GM12891 (cell line): Measurements from ENCODE around the gene MTTP.

Experiments used
- PAX5 ChIP-seq: IDR thresholded peaks from 2 replicates; pipeline ENCODE4 v1.6.1; 2011; ENCODE audit warnings: low read length, moderate library complexity, mild to moderate bottlenecking; ENCODE audit not compliant: insufficient read depth, severe bottlenecking
- POLR2AphosphoS5 ChIP-seq: IDR thresholded peaks from 2 replicates; pipeline ENCODE4 v1.6.1; 2011; ENCODE audit warnings: low read depth, low read length, control low read depth

DNA sequence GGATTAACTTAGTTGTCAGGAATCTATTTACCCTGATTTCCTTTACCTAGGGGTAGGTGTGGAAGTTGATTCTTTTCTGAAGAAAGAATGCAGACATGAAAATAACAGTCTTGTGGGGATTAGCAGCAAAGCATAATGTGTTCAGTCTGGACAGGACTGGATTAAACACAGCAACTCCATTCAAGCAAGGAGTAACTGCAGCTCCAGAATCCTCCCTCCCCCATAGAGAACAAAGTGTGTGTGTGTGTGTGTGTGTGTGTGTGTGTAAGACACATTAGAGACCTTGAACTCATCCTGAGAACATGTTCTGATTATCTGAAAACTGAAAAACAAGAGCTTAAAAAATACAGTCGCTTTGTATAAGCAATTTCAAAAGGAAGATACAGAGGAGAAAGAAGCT lies 73.7 kb downstream of the MTTP start:
- TF ChIP-seq POLR2AphosphoS5 (no peak), PAX5 (no peak)
